DOHH2 (cell line): ENCODE results near the gene APOLD1.
"Not testable (repeated sequence)": the region's sequence is repeated elsewhere in the genome, so short reads cannot be mapped to it uniquely, and the experiment has no call there.

Experiments
- H3F3A ChIP-seq: fragments of 200-600 bp; sonication (generic), shearing (Covaris generic); 2 replicates; pipeline ENCODE4 v1.6.0; 2016; ENCODE audit warnings: antibody characterized with exemption, mild to moderate bottlenecking; ENCODE audit not compliant: control insufficient read depth, insufficient read depth
- H3K27ac ChIP-seq: fragments of 200-600 bp; sonication (generic); 2 replicates; pipeline ENCODE4 v1.5.1; 2014; ENCODE audit warnings: low read depth, mild to moderate bottlenecking, low read length, moderate library complexity
- H3K27me3 ChIP-seq: fragments of 200-600 bp; sonication (generic); 2 replicates; pipeline ENCODE4 v1.6.1; 2014; ENCODE audit warnings: mild to moderate bottlenecking, low read length, mixed read lengths; ENCODE audit not compliant: control insufficient read depth
- H3K36me3 ChIP-seq: fragments of 200-600 bp; sonication (generic); 2 replicates; pipeline ENCODE4 v1.6.1; 2014; ENCODE audit warnings: mild to moderate bottlenecking, low read length, moderate library complexity, mixed read lengths; ENCODE audit not compliant: control insufficient read depth
- H3K4me1 ChIP-seq: fragments of 200-600 bp; sonication (generic); 2 replicates; pipeline ENCODE4 v1.6.1; 2014; ENCODE audit warnings: mild to moderate bottlenecking, low read length, mixed read lengths; ENCODE audit not compliant: control insufficient read depth
- H3K4me2 ChIP-seq: fragments of 200-600 bp; sonication (generic); 2 replicates; pipeline ENCODE4 v1.6.0; 2014; ENCODE audit warnings: mild to moderate bottlenecking, low read length, moderate library complexity
- H3K4me3 ChIP-seq: fragments of 200-600 bp; sonication (generic); 2 replicates; pipeline ENCODE4 v1.5.1; 2014; ENCODE audit warnings: mild to moderate bottlenecking, low read length, mixed read lengths
- H3K79me2 ChIP-seq: fragments of 200-600 bp; sonication (generic); 2 replicates; pipeline ENCODE4 v1.6.1; 2014; ENCODE audit warnings: mild to moderate bottlenecking, low read length, mixed read lengths; ENCODE audit not compliant: control insufficient read depth
- H3K9me2 ChIP-seq: fragments of 200-600 bp; sonication (generic); replicated peaks from 2 replicates; pipeline ENCODE4 v1.6.1; 2014; ENCODE audit warnings: mild to moderate bottlenecking, low read length, mixed read lengths; ENCODE audit not compliant: control insufficient read depth
- H3K9me3 ChIP-seq: fragments of 200-600 bp; sonication (generic); 2 replicates; pipeline ENCODE4 v1.6.1; 2014; ENCODE audit warnings: antibody characterized with exemption, low read length, mixed read lengths; ENCODE audit not compliant: control insufficient read depth, insufficient read depth
- H4K20me1 ChIP-seq: fragments of 200-600 bp; sonication (generic); 2 replicates; pipeline ENCODE4 v1.6.0; 2014; ENCODE audit warnings: low read depth, mild to moderate bottlenecking, antibody characterized with exemption, low read length, moderate library complexity; ENCODE audit not compliant: control insufficient read depth, insufficient read depth
- EZH2phosphoT487 ChIP-seq: fragments of 200-600 bp; sonication (generic); IDR thresholded peaks from 2 replicates; pipeline ENCODE4 v1.6.1; 2017; ENCODE audit warnings: borderline replicate concordance, mild to moderate bottlenecking, antibody characterized with exemption, low read length, moderate library complexity, mixed read lengths
- TF ChIP-seq, protein P1 (sequence below): fragments of 200-600 bp; sonication (generic); IDR thresholded peaks from one replicate; pipeline ENCODE4 v1.5.1; 2014; ENCODE audit warnings: antibody characterized with exemption, mild to moderate bottlenecking, low read depth, low read length; ENCODE audit not compliant: poor library complexity, severe bottlenecking

Gene APOLD1

DNA sequence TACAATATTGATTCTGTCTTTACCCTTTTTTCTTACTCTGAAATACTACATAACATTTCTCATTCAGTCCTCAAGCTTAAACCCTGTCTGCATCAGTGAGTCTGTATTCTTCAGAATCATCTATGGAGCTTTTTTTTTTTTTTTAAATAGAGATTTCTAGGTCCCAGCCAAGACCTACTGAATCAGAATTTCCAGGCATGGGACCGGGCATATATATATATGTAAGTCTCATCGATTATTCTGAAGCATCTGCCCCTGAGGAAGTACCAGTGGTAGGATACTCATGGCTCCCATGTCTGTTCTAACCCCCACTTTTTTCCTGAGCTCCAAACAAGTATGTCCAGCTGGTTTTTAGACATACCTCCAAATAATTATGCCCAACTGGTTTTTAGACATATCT lies 33.8 kb downstream of the APOLD1 start:
- no peak overlapping the region for H3K4me3 ChIP-seq
- no peaks in the 10 kb centered on the region for H3K27me3 ChIP-seq
- no peaks in the 10 kb centered on the region for H3K9me3 ChIP-seq
- no peaks in the 10 kb centered on the region for H4K20me1 ChIP-seq
- no peaks in the 10 kb centered on the region for H3F3A ChIP-seq
- no peak overlapping the region for H3K27ac ChIP-seq
- H3K79me2 ChIP-seq: peaks cover 66% of the 10 kb centered on the region
- H3K4me1 ChIP-seq: peaks cover 19% of the 10 kb centered on the region
- no peaks in the 10 kb centered on the region for H3K9me2 ChIP-seq
- TF ChIP-seq, protein P1, sequence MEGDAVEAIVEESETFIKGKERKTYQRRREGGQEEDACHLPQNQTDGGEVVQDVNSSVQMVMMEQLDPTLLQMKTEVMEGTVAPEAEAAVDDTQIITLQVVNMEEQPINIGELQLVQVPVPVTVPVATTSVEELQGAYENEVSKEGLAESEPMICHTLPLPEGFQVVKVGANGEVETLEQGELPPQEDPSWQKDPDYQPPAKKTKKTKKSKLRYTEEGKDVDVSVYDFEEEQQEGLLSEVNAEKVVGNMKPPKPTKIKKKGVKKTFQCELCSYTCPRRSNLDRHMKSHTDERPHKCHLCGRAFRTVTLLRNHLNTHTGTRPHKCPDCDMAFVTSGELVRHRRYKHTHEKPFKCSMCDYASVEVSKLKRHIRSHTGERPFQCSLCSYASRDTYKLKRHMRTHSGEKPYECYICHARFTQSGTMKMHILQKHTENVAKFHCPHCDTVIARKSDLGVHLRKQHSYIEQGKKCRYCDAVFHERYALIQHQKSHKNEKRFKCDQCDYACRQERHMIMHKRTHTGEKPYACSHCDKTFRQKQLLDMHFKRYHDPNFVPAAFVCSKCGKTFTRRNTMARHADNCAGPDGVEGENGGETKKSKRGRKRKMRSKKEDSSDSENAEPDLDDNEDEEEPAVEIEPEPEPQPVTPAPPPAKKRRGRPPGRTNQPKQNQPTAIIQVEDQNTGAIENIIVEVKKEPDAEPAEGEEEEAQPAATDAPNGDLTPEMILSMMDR: no peak
- TF ChIP-seq EZH2phosphoT487: no peak
- H3K4me2 ChIP-seq: no peak overlapping the region
- peaks cover 95% of the 10 kb centered on the region for H3K36me3 ChIP-seq

DNA sequence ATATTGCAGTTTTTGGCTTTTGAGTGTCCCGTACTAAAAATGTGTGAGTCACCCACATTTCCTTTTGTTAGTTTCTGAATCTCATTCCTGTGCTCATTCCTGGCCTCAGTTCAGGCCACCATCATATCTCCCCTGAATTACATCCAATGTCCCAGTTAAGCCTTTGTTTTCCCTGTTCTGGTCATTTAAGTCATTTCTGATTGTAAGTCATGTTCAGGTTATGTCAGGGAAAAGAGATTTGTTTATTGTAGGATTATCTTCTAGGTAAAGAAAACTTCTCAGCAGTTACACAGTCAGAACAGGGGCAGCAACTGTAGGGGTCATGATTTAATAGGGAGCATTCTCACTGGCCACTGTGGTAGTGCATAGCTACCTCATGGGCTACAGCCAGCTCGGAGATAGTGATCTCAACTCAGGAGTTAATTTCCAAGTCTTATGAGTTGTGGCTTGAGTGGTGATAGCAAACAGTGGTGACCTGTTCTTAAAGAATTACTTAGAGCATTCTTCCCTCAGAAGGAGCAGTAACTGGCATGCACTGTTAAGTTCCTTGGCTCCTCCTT lies 34.4 kb downstream of the APOLD1 start:
- Histone ChIP-seq H3K9me2 (no peaks in the 10 kb centered on the region), H3K9me3 (no peaks in the 10 kb centered on the region), H4K20me1 (no peaks in the 10 kb centered on the region), H3K36me3 (peaks cover 95% of the 10 kb centered on the region), H3K27me3 (no peaks in the 10 kb centered on the region), H3K79me2 (peaks cover 60% of the 10 kb centered on the region), H3F3A (no peaks in the 10 kb centered on the region), H3K4me3 (no peak overlapping the region), H3K4me2 (no peak overlapping the region), H3K27ac (no peak overlapping the region), H3K4me1 (peaks cover 13% of the 10 kb centered on the region)
- TF ChIP-seq, protein P1: no peak
- no peak for TF ChIP-seq EZH2phosphoT487

DNA sequence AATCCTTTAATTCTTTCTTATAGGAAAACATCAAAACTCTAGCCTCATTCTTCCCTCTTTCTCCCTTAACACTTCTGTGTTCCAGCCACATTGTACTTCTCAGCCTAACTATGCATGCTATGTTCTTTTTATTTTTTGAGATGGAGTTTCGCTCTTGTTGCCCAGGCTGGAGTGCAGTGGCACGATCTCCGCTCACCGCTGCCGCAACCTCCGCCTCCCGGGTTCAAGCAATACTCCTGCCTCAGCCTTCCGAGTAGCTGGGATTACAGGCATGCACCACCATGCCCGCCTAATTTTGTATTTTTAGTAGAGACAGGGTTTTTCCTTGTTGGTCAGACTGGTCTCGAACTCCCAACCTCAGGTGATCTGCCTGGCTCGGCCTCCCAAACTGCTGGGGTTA lies 34.9 kb downstream of the APOLD1 start:
- not testable (repeated sequence) for H3K9me3 ChIP-seq, H3K4me2 ChIP-seq, H3K27ac ChIP-seq, H3K4me3 ChIP-seq, H3F3A ChIP-seq, H3K27me3 ChIP-seq, H4K20me1 ChIP-seq, H3K9me2 ChIP-seq
- peaks cover 96% of the 10 kb centered on the region for H3K36me3 ChIP-seq
- peaks cover 54% of the 10 kb centered on the region for H3K79me2 ChIP-seq
- H3K4me1 ChIP-seq: peaks cover 11% of the 10 kb centered on the region

DNA sequence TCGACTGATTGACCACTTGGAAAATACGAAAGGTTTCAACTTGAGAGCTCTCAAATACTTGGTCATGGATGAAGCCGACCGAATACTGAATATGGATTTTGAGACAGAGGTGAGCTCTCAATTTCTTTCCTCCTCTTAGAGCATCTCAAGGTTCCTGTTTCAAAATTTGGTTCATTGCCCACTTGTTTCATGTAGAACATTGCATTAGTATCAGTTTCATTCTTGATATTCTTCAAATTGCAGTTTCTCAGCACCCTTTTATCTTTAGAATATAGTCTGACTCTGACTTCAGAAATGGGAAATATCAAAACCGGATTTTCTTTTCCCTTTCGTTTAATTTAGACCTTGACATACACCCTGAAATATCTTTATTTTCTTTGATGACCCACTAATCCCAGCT lies 36.5 kb downstream of the APOLD1 start:
- H3K27ac ChIP-seq: no peak overlapping the region
- H3K4me1 ChIP-seq: no peaks in the 10 kb centered on the region
- no peak overlapping the region for H3K4me3 ChIP-seq
- peaks cover 96% of the 10 kb centered on the region for H3K36me3 ChIP-seq
- H3K9me3 ChIP-seq: no peaks in the 10 kb centered on the region
- no peaks in the 10 kb centered on the region for H3K27me3 ChIP-seq
- TF ChIP-seq, protein P1: no peak
- TF ChIP-seq EZH2phosphoT487: no peak
- no peaks in the 10 kb centered on the region for H4K20me1 ChIP-seq
- no peak overlapping the region for H3K4me2 ChIP-seq
- H3K9me2 ChIP-seq: no peaks in the 10 kb centered on the region
- no peaks in the 10 kb centered on the region for H3F3A ChIP-seq
- peaks cover 38% of the 10 kb centered on the region for H3K79me2 ChIP-seq
